ENCODE results near the gene ARG2. TPM values are rescaled to one million over a fixed set of nuclear protein-coding genes. Genes with fewer than 3 reads are reported as not detected.
A peak's percentile ranks its signal among the peaks of the same experiment; 100 is the strongest.

ARG2 gene
- total RNA-seq, 1 experiment from 2014 or later = 1.1 TPM

DNA sequence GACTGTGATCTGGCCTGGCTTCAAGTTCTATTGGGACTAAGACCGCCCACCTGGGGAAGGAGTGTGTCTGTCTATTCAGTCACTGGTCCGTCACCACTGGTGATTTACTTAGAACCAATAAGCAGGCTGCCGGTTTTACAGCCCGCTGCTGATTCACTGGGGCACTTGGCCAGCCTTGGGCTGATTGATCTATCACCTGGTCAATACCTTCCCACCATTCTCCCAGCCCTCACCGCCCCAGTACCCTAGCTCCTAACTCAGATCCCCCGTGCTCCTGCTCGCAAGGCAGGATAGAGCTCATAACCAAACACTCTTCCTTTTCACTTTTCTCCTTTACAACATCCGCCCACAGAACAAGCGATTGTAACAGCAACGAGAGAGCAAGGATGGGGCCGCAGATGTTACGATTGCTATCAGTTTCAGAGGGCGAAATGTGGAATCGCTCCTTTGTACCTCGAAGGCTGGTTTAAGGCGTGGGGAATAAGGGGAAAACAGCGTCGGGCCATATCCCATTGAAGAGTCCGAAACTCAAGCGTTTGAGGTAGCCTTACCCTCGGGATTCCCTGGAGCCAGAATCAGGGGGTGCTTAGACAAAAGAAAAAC is 75.2 kb downstream of the ARG2 start:
- TSS peak; percentile 100 for BruUV-seq (replicated peaks)
- POLR2A ChIA-PET (ENCODE audit: unreplicated experiment) = interaction anchor here (1.0 to 1.4 kb wide), 3 partner anchors 10 to 27 kb away, joined by 3 to 8 read pairs (median 3); no protein-coding TSS in a partner anchor

DNA sequence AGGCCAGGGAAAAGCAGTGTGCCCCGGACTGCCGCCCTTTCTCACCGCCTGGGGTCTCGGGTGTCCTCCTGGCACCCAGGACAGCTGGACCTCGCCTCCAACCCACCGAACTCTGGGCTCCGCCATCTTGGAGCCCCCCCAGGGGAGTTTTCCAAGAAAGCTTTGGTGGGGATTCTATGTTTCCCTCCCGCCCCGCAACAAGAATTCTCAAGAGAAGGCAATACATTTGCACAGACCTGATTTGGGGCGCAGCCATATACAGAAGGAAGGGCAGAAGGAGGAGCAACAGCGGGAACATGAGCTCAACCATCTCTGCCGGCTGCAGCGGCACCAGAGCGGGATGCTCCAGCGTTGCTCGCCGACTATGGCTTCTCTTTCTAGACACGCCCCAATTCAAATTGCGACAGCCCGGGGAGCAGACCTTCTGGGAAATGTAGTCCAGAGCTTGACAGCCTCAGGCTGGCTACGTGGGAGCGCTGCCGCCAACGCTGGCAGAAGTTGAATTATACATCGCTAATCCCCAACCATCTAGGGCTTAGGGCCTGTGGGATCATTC is 75.8 kb downstream of the ARG2 start, which contains the start of gene RDH11:
RDH11 (minus strand) TSS at position 371 of the 556 bp plus-strand sequence; CDS start at position 310, 61 bp downstream.
- BruUV-seq (replicated peaks) = no TSS peak
- Histone ChIP-seq H3K4me2 (ENCODE audit: low read length) (peak within 1 kb of the TSS; percentile 98), H3K27ac (ENCODE audit: low read length) (peak within 1 kb of the TSS; percentile 93), H3K27me3 (ENCODE audit: low read length) (no peaks in the 10 kb centered on the region), H3K4me1 (ENCODE audit: insufficient read depth, low read length) (peaks cover 16% of the 10 kb centered on the region), H3K9me3 (ENCODE audit: low read length) (no peaks in the 10 kb centered on the region), H3K36me3 (ENCODE audit: low read depth, low read length) (peaks cover 24% of the 10 kb centered on the region), H4K20me1 (ENCODE audit: low read length) (peaks cover 27% of the 10 kb centered on the region), H3K79me2 (ENCODE audit: low read length) (peaks cover 48% of the 10 kb centered on the region), H3K4me3 (ENCODE audit: low read length) (peak within 1 kb of the TSS; percentile 97), H3K9ac (ENCODE audit: low read length) (peak within 1 kb of the TSS; percentile 96), H3K9me2 (replicated peaks; ENCODE audit: low read length) (no peaks in the 10 kb centered on the region), H2AFZ (ENCODE audit: low read length) (peak within 1 kb of the TSS; percentile 82), H3F3A (ENCODE audit: low read length, unreplicated experiment) (no peaks in the 10 kb centered on the region)
- TF ChIP-seq EZH2 (IDR thresholded peaks at IDR 0.05; ENCODE audit: low read length, unreplicated experiment) (no peak), EZH2phosphoT487 (IDR thresholded peaks at IDR 0.05; ENCODE audit: borderline replicate concordance, low read length) (no peak)
- TF ChIP-seq, protein P1, sequence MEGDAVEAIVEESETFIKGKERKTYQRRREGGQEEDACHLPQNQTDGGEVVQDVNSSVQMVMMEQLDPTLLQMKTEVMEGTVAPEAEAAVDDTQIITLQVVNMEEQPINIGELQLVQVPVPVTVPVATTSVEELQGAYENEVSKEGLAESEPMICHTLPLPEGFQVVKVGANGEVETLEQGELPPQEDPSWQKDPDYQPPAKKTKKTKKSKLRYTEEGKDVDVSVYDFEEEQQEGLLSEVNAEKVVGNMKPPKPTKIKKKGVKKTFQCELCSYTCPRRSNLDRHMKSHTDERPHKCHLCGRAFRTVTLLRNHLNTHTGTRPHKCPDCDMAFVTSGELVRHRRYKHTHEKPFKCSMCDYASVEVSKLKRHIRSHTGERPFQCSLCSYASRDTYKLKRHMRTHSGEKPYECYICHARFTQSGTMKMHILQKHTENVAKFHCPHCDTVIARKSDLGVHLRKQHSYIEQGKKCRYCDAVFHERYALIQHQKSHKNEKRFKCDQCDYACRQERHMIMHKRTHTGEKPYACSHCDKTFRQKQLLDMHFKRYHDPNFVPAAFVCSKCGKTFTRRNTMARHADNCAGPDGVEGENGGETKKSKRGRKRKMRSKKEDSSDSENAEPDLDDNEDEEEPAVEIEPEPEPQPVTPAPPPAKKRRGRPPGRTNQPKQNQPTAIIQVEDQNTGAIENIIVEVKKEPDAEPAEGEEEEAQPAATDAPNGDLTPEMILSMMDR (conservative IDR thresholded peaks at IDR 0.05; ENCODE audit: low read depth, low read length) = no peak
- ATAC-seq (peak; percentile 93), DNase-seq (peak; percentile 95)
- POLR2A ChIA-PET (ENCODE audit: unreplicated experiment) = interaction anchor here (0.7 to 1.4 kb wide), 4 partner anchors 9 to 191 kb away, joined by 3 to 8 read pairs (median 3); no protein-coding TSS in a partner anchor
- intact Hi-C loops (cut with micrococcal nuclease) = loop anchor here (1.0 kb wide), 3 partner anchors 21 to 336 kb away; partner anchors contain the start of genes ARG2, ATP6V1D and VTI1B
- CTCF ChIA-PET = interaction anchor here (0.7 to 1.4 kb wide), 4 partner anchors 9 to 125 kb away, joined by 3 to 11 read pairs (median 8); partner anchors contain the start of gene ARG2

More for the DNA sequence above, 75.2 kb downstream of the ARG2 start:
- peaks cover 16% of the 10 kb centered on the region for H3K4me1 ChIP-seq (ENCODE audit: insufficient read depth, low read length)
- H3K27me3 ChIP-seq (ENCODE audit: low read length) = no peaks in the 10 kb centered on the region
- no peaks in the 10 kb centered on the region for H3K9me2 ChIP-seq (replicated peaks; ENCODE audit: low read length)
- peaks cover 29% of the 10 kb centered on the region for H3K36me3 ChIP-seq (ENCODE audit: low read depth, low read length)
- intact Hi-C loops (cut with micrococcal nuclease) = loop anchor here (1.0 kb wide), 3 partner anchors 21 to 336 kb away; partner anchors contain the start of genes ARG2, ATP6V1D and VTI1B
- no peak for TF ChIP-seq EZH2 (IDR thresholded peaks at IDR 0.05; ENCODE audit: low read length, unreplicated experiment)
- TF ChIP-seq, protein P1 (conservative IDR thresholded peaks at IDR 0.05; ENCODE audit: low read depth, low read length) = no peak
- peak overlapping the region; percentile 96 for H3K9ac ChIP-seq (ENCODE audit: low read length)
- peak; percentile 96 for DNase-seq
- peak overlapping the region; percentile 98 for H3K4me2 ChIP-seq (ENCODE audit: low read length)
- ATAC-seq = peak; percentile 89
- CTCF ChIA-PET = interaction anchor here (0.7 to 1.4 kb wide), 4 partner anchors 9 to 124 kb away, joined by 3 to 11 read pairs (median 8); partner anchors contain the start of gene ARG2
- peaks cover 48% of the 10 kb centered on the region for H3K79me2 ChIP-seq (ENCODE audit: low read length)
- H3K9me3 ChIP-seq (ENCODE audit: low read length) = no peaks in the 10 kb centered on the region
- no peaks in the 10 kb centered on the region for H3F3A ChIP-seq (ENCODE audit: low read length, unreplicated experiment)
- peaks cover 27% of the 10 kb centered on the region for H4K20me1 ChIP-seq (ENCODE audit: low read length)
- peak overlapping the region; percentile 93 for H3K27ac ChIP-seq (ENCODE audit: low read length)
- H2AFZ ChIP-seq (ENCODE audit: low read length) = peak overlapping the region; percentile 82
- peak overlapping the region; percentile 97 for H3K4me3 ChIP-seq (ENCODE audit: low read length)
